BLaER1 treated with 17β-estradiol and CSF1 and Interleukin-3, amounts not matched to agents 10 nM and 100 nM (cell line): Measurements from ENCODE around the gene CIBAR2.

Experiments
- H3K27ac ChIP-seq, 11 experiments: shearing (Covaris generic); formaldehyde crosslinking; 2 replicates each; pipeline ENCODE4 v1.8.1; 2022
- H3K27me3 ChIP-seq, 11 experiments: shearing (Covaris generic); formaldehyde crosslinking; 2 replicates each; pipeline ENCODE4 v1.8.1; 2022
- H3K36me3 ChIP-seq, 11 experiments: shearing (Covaris generic); formaldehyde crosslinking; 2 replicates each; pipeline ENCODE4 v1.8.1; 2022
- H3K4me1 ChIP-seq, 10 experiments: shearing (Covaris generic); formaldehyde crosslinking; 2 replicates each; pipeline ENCODE4 v1.8.1; 2022
- H3K4me2 ChIP-seq, 11 experiments: shearing (Covaris generic); formaldehyde crosslinking; 2 replicates each; pipeline ENCODE4 v1.8.1; 2022
- H3K4me3 ChIP-seq, 10 experiments: shearing (Covaris generic); formaldehyde crosslinking; 2 replicates each; pipeline ENCODE4 v1.8.1; 2022
- H3K9ac ChIP-seq, 11 experiments: shearing (Covaris generic); formaldehyde crosslinking; 2 replicates each; pipeline ENCODE4 v1.8.1; 2022
- H3K9me3 ChIP-seq, 11 experiments: shearing (Covaris generic); formaldehyde crosslinking; replicated peaks in 1 of 11; 2 replicates each; pipeline ENCODE4 v1.8.1; 2022
- H4K20me1 ChIP-seq, 11 experiments: shearing (Covaris generic); formaldehyde crosslinking; 2 replicates each; pipeline ENCODE4 v1.8.1; 2022
- Cebpa-rat ChIP-seq, 11 experiments: shearing (Covaris generic); IDR thresholded peaks; 2 replicates each; pipeline ENCODE4 v1.8.1; 2022

CIBAR2 gene

GRCh38 chr16:85104147-85104546, 8.1 kb downstream of the CIBAR2 start:
- Histone ChIP-seq H3K4me1 (peaks cover 37 to 81% (median 70%) of the 10 kb centered on the region in 10 experiments), H4K20me1 (no peaks in the 10 kb centered on the region), H3K9me3 (no peaks in the 10 kb centered on the region), H3K4me2 (peak overlapping the region; percentile 66 to 91 (median 83)), H3K4me3 (no peak overlapping the region), H3K36me3 (no peaks in the 10 kb centered on the region), H3K27ac (peak overlapping the region in 9 of 11 experiments; percentile 50 to 70 (median 61); a peak in 16 of 22 replicates), H3K9ac (peak overlapping the region in 7 of 11 experiments; percentile 15 to 60 (median 47); a peak in 10 of 22 replicates), H3K27me3 (no peaks in the 10 kb centered on the region)
- TF ChIP-seq Cebpa-rat (IDR thresholded peaks at IDR 0.05): no peak

GRCh38 chr16:85103114-85104079, 8.9 kb downstream of the CIBAR2 start:
- H3K27me3 ChIP-seq: no peaks in the 10 kb centered on the region
- H4K20me1 ChIP-seq: no peaks in the 10 kb centered on the region
- peaks cover 37 to 78% (median 65%) of the 10 kb centered on the region in 10 experiments for H3K4me1 ChIP-seq
- H3K4me2 ChIP-seq: peak overlapping the region; percentile 66 to 91 (median 83)
- H3K36me3 ChIP-seq: no peaks in the 10 kb centered on the region
- TF ChIP-seq Cebpa-rat (IDR thresholded peaks at IDR 0.05): no peak
- H3K4me3 ChIP-seq: no peak overlapping the region
- no peaks in the 10 kb centered on the region for H3K9me3 ChIP-seq
- peak overlapping the region in 8 of 11 experiments; percentile 51 to 70 (median 62); a peak in 14 of 22 replicates for H3K27ac ChIP-seq
- peak overlapping the region in 4 of 11 experiments; percentile 30 to 60 (median 45); a peak in 4 of 22 replicates for H3K9ac ChIP-seq

- no peak for TF ChIP-seq Cebpa-rat (IDR thresholded peaks at IDR 0.05)
- Histone ChIP-seq H3K9me3 (no peaks in the 10 kb centered on the region), H3K4me1 (peaks cover 37 to 67% (median 60%) of the 10 kb centered on the region in 10 experiments), H4K20me1 (no peaks in the 10 kb centered on the region), H3K4me2 (peak overlapping the region; percentile 66 to 91 (median 83)), H3K27me3 (no peaks in the 10 kb centered on the region), H3K27ac (peak overlapping the region in 7 of 11 experiments; percentile 8 to 69 (median 32); a peak in 9 of 22 replicates), H3K4me3 (no peak overlapping the region), H3K36me3 (no peaks in the 10 kb centered on the region), H3K9ac (no peak overlapping the region)
Measured at GRCh38 chr16:85101956-85102630, 10.2 kb downstream of the CIBAR2 start.

GRCh38 chr16:85100265-85100664, 12.0 kb downstream of the CIBAR2 start:
- Histone ChIP-seq H3K27ac (no peak overlapping the region), H3K36me3 (no peaks in the 10 kb centered on the region), H3K4me2 (no peak overlapping the region), H4K20me1 (no peaks in the 10 kb centered on the region), H3K27me3 (no peaks in the 10 kb centered on the region), H3K4me3 (no peak overlapping the region), H3K9ac (no peak overlapping the region), H3K9me3 (no peaks in the 10 kb centered on the region), H3K4me1 (peaks cover 34 to 60% (median 49%) of the 10 kb centered on the region in 10 experiments)
- TF ChIP-seq Cebpa-rat (IDR thresholded peaks at IDR 0.05): no peak

GRCh38 chr16:85098565-85098964, 13.7 kb downstream of the CIBAR2 start:
- H3K4me2 ChIP-seq: peak overlapping the region in 1 of 11 experiments; percentile 8; a peak in 1 of 22 replicates
- no peaks in the 10 kb centered on the region for H4K20me1 ChIP-seq
- no peak overlapping the region for H3K9ac ChIP-seq
- no peaks in the 10 kb centered on the region for H3K36me3 ChIP-seq
- peaks cover 24 to 58% (median 47%) of the 10 kb centered on the region in 10 experiments for H3K4me1 ChIP-seq
- no peaks in the 10 kb centered on the region for H3K27me3 ChIP-seq
- peak; percentile 32 to 95 (median 82); a peak in 16 of 22 replicates for TF ChIP-seq Cebpa-rat (IDR thresholded peaks at IDR 0.05)
- H3K9me3 ChIP-seq: no peaks in the 10 kb centered on the region
- H3K27ac ChIP-seq: no peak overlapping the region
- H3K4me3 ChIP-seq: no peak overlapping the region

- Histone ChIP-seq H4K20me1 (no peaks in the 10 kb centered on the region), H3K9ac (no peak overlapping the region; a peak in 1 of 22 replicates)
- TF ChIP-seq Cebpa-rat (IDR thresholded peaks at IDR 0.05): no peak
Measured at GRCh38 chr16:85096921-85097320, 15.4 kb downstream of the CIBAR2 start.

GRCh38 chr16:85094812-85095211, 17.5 kb downstream of the CIBAR2 start:
- H3K27me3 ChIP-seq: peaks cover 0 to 8% (median 0%) of the 10 kb centered on the region in 11 experiments; a peak in 4 of 22 replicates
- peak overlapping the region; percentile 45 to 79 (median 72); a peak in 21 of 22 replicates for H3K4me2 ChIP-seq
- H3K9ac ChIP-seq: peak overlapping the region in 7 of 11 experiments; percentile 5 to 37 (median 10); a peak in 5 of 22 replicates
- peaks cover 33 to 68% (median 58%) of the 10 kb centered on the region in 10 experiments for H3K4me1 ChIP-seq
- H3K9me3 ChIP-seq: no peaks in the 10 kb centered on the region
- TF ChIP-seq Cebpa-rat (IDR thresholded peaks at IDR 0.05): no peak
- H3K27ac ChIP-seq: peak overlapping the region in 7 of 11 experiments; percentile 6 to 57 (median 45); a peak in 8 of 22 replicates
- H4K20me1 ChIP-seq: no peaks in the 10 kb centered on the region
- H3K36me3 ChIP-seq: peaks cover 0 to 3% (median 0%) of the 10 kb centered on the region in 11 experiments; a peak in 3 of 22 replicates
- no peak overlapping the region for H3K4me3 ChIP-seq

More at GRCh38 chr16:85096921-85097320, 15.4 kb downstream of the CIBAR2 start:
- Histone ChIP-seq H3K4me2 (no peak overlapping the region), H3K4me1 (peaks cover 16 to 58% (median 47%) of the 10 kb centered on the region in 10 experiments), H3K9me3 (no peaks in the 10 kb centered on the region), H3K4me3 (no peak overlapping the region), H3K36me3 (no peaks in the 10 kb centered on the region), H3K27ac (no peak overlapping the region), H3K27me3 (peaks cover 0 to 3% (median 0%) of the 10 kb centered on the region in 11 experiments; a peak in 1 of 22 replicates)

GRCh38 chr16:85094176-85094805, 18.0 kb downstream of the CIBAR2 start:
- Histone ChIP-seq H3K27ac (peak overlapping the region in 6 of 11 experiments; percentile 20 to 57 (median 42); a peak in 6 of 22 replicates), H3K27me3 (peaks cover 0 to 8% (median 0%) of the 10 kb centered on the region in 11 experiments; a peak in 4 of 22 replicates), H3K4me1 (peaks cover 35 to 73% (median 63%) of the 10 kb centered on the region in 10 experiments), H3K36me3 (peaks cover 0 to 8% (median 0%) of the 10 kb centered on the region in 11 experiments; a peak in 6 of 22 replicates), H4K20me1 (no peaks in the 10 kb centered on the region), H3K9me3 (no peaks in the 10 kb centered on the region), H3K4me2 (peak overlapping the region; percentile 45 to 79 (median 72); a peak in 19 of 22 replicates), H3K4me3 (no peak overlapping the region), H3K9ac (peak overlapping the region in 3 of 11 experiments; percentile 5 to 37 (median 15); a peak in 3 of 22 replicates)
- no peak for TF ChIP-seq Cebpa-rat (IDR thresholded peaks at IDR 0.05)
